Neural cell (in vitro differentiated cells): ENCODE data around the gene UBN2. TPM values are rescaled to one million over a fixed set of nuclear protein-coding genes. Genes with fewer than 3 reads are reported as not detected.
A peak's percentile ranks its signal among the peaks of the same experiment; 100 is the strongest.

ENCODE experiments used
- H2AFZ ChIP-seq: fragments of 200-600, 300-800 bp; sonication (generic), shearing (Covaris generic); 2 replicates; pipeline ENCODE4 v1.6.0; 2014; ENCODE audit warnings: low read depth, mild to moderate bottlenecking, antibody characterized with exemption, low read length, moderate library complexity
- H3F3A ChIP-seq: fragments of 200-600 bp; shearing (Covaris generic); 2 replicates; pipeline ENCODE4 v1.6.1; 2016; ENCODE audit warnings: mild to moderate bottlenecking, moderate library complexity, mixed read lengths, antibody characterized with exemption, low read length; ENCODE audit not compliant: insufficient read depth, poor library complexity, severe bottlenecking
- H3K27ac ChIP-seq: fragments of 200-600, 300-800 bp; sonication (generic), shearing (Covaris generic); 2 replicates; pipeline ENCODE4 v1.5.1; 2014; ENCODE audit warnings: mild to moderate bottlenecking, low read length, moderate library complexity
- H3K27me3 ChIP-seq: fragments of 300-800, 200-600 bp; sonication (generic), shearing (Covaris generic); 2 replicates; pipeline ENCODE4 v1.6.0; 2014; ENCODE audit warnings: mild to moderate bottlenecking, low read depth, low read length, moderate library complexity; ENCODE audit not compliant: insufficient read depth
- H3K36me3 ChIP-seq: fragments of 300-800, 200-600 bp; sonication (generic), shearing (Covaris generic); 2 replicates; pipeline ENCODE4 v1.5.1; 2014; ENCODE audit warnings: mild to moderate bottlenecking, antibody characterized with exemption, low read length, moderate library complexity; ENCODE audit not compliant: insufficient read depth
- H3K4me2 ChIP-seq: fragments of 300-800, 200-600 bp; sonication (generic), shearing (Covaris generic); 2 replicates; pipeline ENCODE4 v1.6.0; 2014; ENCODE audit warnings: mild to moderate bottlenecking, low read length
- H3K4me3 ChIP-seq: fragments of 300-800, 200-600 bp; sonication (generic), shearing (Covaris generic); 2 replicates; pipeline ENCODE4 v1.5.1; 2014; ENCODE audit warnings: mild to moderate bottlenecking, low read length, moderate library complexity
- H3K79me2 ChIP-seq: fragments of 200-600 bp; shearing (Covaris generic); replicated peaks from 2 replicates; pipeline ENCODE4 v1.6.0; 2014; ENCODE audit warnings: mild to moderate bottlenecking, low read length, moderate library complexity; ENCODE audit not compliant: insufficient read depth
- H3K9ac ChIP-seq: fragments of 300-800, 200-600 bp; sonication (generic), shearing (Covaris generic); 2 replicates; pipeline ENCODE4 v1.6.1; 2016; ENCODE audit warnings: mild to moderate bottlenecking, low read length, mixed read lengths
- H3K9me2 ChIP-seq: fragments of 200-600 bp; shearing (Covaris generic); 2 replicates; pipeline ENCODE4 v1.6.1; 2016; ENCODE audit warnings: mild to moderate bottlenecking, low read length, mixed read lengths; ENCODE audit not compliant: insufficient read depth
- H3K9me3 ChIP-seq: fragments of 200-600, 300-800 bp; sonication (generic), shearing (Covaris generic); 2 replicates; pipeline ENCODE4 v1.6.1; 2016; ENCODE audit warnings: mild to moderate bottlenecking, mixed run types, low read length, moderate library complexity, mixed read lengths
- H4K20me1 ChIP-seq: fragments of 200-600 bp; shearing (Covaris generic); 2 replicates; pipeline ENCODE4 v1.6.1; 2016; ENCODE audit warnings: mild to moderate bottlenecking, mixed run types; ENCODE audit not compliant: insufficient read depth
- CTCF ChIP-seq: fragments of 450-650 bp; IDR thresholded peaks from 2 replicates; pipeline ENCODE4 v1.5.1; 2014; ENCODE audit warnings: antibody characterized with exemption, mild to moderate bottlenecking, moderate library complexity; ENCODE audit not compliant: poor library complexity, severe bottlenecking
- EP300 ChIP-seq: fragments of 450-650 bp; conservative IDR thresholded peaks from 2 replicates; pipeline ENCODE4 v1.6.1; 2014; ENCODE audit warnings: antibody characterized with exemption, mild to moderate bottlenecking, moderate library complexity; ENCODE audit not compliant: poor library complexity, severe bottlenecking
- EZH2 ChIP-seq: fragments of 200-600, 300-800 bp; shearing (Covaris generic), sonication (generic); IDR thresholded peaks from 2 replicates; pipeline ENCODE4 v1.6.1; 2014; ENCODE audit warnings: antibody characterized with exemption, low read length, borderline replicate concordance, mild to moderate bottlenecking; ENCODE audit not compliant: insufficient read depth, poor library complexity, severe bottlenecking
- MXI1 ChIP-seq: fragments of 450-650 bp; conservative IDR thresholded peaks from 2 replicates; pipeline ENCODE4 v1.6.1; 2014; ENCODE audit warnings: antibody characterized with exemption, mild to moderate bottlenecking; ENCODE audit not compliant: poor library complexity, severe bottlenecking
- POLR2AphosphoS5 ChIP-seq: IDR thresholded peaks from 2 replicates; pipeline ENCODE4 v1.6.1; 2012
- RAD21 ChIP-seq: fragments of 450-650 bp; conservative IDR thresholded peaks from 2 replicates; pipeline ENCODE4 v1.6.1; 2014; ENCODE audit warnings: antibody characterized with exemption, mild to moderate bottlenecking, moderate library complexity
- REST ChIP-seq: IDR thresholded peaks from 2 replicates; pipeline ENCODE4 v1.6.1; 2012; ENCODE audit warnings: borderline replicate concordance
- SMC3 ChIP-seq: fragments of 450-650 bp; conservative IDR thresholded peaks from 2 replicates; pipeline ENCODE4 v1.6.1; 2014; ENCODE audit warnings: antibody characterized with exemption, mild to moderate bottlenecking, moderate library complexity; ENCODE audit not compliant: poor library complexity
- TAF1 ChIP-seq: IDR thresholded peaks from 2 replicates; pipeline ENCODE4 v1.6.1; 2012; ENCODE audit warnings: low read depth
- polyA plus RNA-seq: library from polyadenylated mRNA; depleted of rRNA; stranded (reverse); fragments of >200 nt; gene quantifications from 2 replicates; pipeline ENCODE4 v1.2.3, GENCODE V29; 2014

The UBN2 gene
- polyA plus RNA-seq, 1 donor from 2014 or later: 18.2 TPM

- Histone ChIP-seq H3K27me3 (no peaks in the 10 kb centered on the region), H4K20me1 (no peaks in the 10 kb centered on the region), H3K4me3 (peak overlapping the region; percentile 94), H2AFZ (peak overlapping the region; percentile 3), H3K9me3 (no peaks in the 10 kb centered on the region), H3K9ac (peak overlapping the region; percentile 99), H3K79me2 (peaks cover 48% of the 10 kb centered on the region), H3F3A (no peaks in the 10 kb centered on the region), H3K9me2 (no peaks in the 10 kb centered on the region), H3K36me3 (no peaks in the 10 kb centered on the region), H3K4me2 (peak overlapping the region; percentile 41), H3K27ac (peak overlapping the region; percentile 72)
- no peak for TF ChIP-seq CTCF
- peak; percentile 49 for TF ChIP-seq POLR2AphosphoS5
Measured at GRCh38 chr7:139232377-139232717, 1.3 kb downstream of the UBN2 start.

- peaks cover 48% of the 10 kb centered on the region for H3K79me2 ChIP-seq
Measured at GRCh38 chr7:139232904-139233303, 1.9 kb downstream of the UBN2 start.

More at GRCh38 chr7:139232904-139233303, 1.9 kb downstream of the UBN2 start:
- Histone ChIP-seq H3K36me3 (no peaks in the 10 kb centered on the region), H3K27me3 (no peaks in the 10 kb centered on the region), H3F3A (no peaks in the 10 kb centered on the region), H3K4me3 (peak overlapping the region; percentile 94), H3K9me3 (no peaks in the 10 kb centered on the region), H3K9me2 (no peaks in the 10 kb centered on the region), H3K4me2 (peak overlapping the region; percentile 41), H3K9ac (peak overlapping the region; percentile 99), H3K27ac (peak overlapping the region; percentile 72), H2AFZ (no peak overlapping the region), H4K20me1 (no peaks in the 10 kb centered on the region)
- TF ChIP-seq EZH2 (no peak), EP300 (no peak), CTCF (no peak), REST (no peak), POLR2AphosphoS5 (no peak), SMC3 (no peak), TAF1 (no peak), MXI1 (no peak), RAD21 (no peak)
